ENCODE results near the gene UNC5B.
"Not testable (repeated sequence)": the region's sequence is repeated elsewhere in the genome, so short reads cannot be mapped to it uniquely, and the experiment has no call there.

The UNC5B gene

DNA sequence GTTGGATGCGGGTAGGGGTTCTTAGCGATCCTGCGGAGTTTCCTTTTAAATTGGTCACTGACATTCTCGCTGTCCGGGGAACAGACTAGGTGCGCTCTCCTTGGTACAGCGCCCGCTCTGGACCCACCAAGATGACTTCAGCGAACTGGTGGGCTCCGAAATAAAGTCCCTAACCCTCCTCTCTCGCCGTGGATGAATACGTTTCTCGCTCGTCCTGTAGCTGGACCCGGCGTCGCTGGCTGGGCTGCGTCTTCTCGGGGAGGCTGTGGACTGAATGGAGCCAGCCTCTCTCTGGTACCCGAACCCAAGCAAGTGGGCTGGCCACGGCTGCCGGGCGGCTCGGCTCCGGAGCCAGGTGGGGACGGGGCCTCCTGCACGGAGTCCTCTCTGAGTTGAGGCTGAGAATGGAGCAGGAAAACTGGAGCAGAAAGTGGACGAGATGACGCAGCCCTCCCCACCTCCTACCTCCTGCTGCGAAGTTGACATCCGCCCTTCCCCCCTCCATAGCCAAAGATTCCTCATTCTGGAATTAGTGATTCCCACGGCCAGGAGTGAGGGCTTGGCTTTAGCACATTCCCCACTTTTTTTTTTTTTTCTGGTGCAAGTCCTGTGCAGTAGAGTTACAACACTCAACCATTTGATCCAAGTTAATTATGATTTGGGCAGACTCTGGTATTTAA is 1.5 kb downstream of the UNC5B start:
- H3K4me1 Mint-ChIP-seq: peaks cover 9% of the 10 kb centered on the region
- H3K27ac Mint-ChIP-seq: no peak overlapping the region
- no peak overlapping the region for H3K4me3 Mint-ChIP-seq
- no peaks in the 10 kb centered on the region for H3K9me3 Mint-ChIP-seq
- no peaks in the 10 kb centered on the region for H3K36me3 Mint-ChIP-seq
- DNase-seq (ENCODE audit: low spot score in 2 of 2) (no peak), ATAC-seq (ENCODE audit: low read depth) (no peak)
- peaks cover 28% of the 10 kb centered on the region for H3K27me3 Mint-ChIP-seq

DNA sequence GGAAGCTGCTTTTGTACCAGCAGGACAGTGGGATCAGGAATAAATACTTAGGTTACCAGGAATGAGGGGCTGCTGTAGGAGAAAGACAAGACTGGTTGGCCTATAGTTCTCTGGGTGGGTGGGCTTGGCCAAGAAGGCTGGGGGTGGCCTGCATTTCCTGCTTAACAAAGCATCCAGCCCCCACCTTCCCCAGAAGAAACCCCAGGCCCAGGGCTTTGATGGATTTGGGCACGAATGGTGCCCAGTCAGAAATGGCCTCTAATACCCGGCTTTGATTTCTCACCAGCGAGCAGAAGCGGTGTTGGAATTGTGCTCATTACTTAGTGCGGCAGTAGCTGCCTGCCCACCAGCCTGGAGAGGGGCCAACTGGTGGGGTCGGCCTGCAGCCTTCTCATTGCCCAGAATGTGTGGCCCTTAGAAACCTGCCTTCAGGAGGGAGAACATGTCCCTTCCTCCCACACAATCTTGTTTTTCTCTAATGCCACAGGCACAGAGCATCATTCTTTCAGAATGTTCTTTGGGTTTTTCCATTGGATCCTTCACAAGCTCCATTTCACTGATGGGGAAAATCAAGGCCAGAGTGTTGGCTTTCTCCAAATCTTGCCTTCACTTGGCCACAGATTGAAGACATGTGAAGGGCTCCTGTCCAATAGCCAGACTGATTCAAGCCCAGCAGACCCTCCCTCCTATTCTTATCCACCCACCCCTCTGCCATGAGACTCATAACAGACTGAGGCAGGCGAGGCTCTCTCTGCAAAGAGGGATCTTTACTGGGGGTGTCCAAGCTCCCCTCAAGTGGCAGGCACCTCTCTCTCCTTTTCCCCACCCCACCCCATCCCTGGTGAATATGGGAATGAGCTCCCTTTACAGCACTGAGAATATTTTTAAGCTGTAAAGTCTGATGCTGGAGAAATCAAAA is 2.5 kb downstream of the UNC5B start:
- no peak for DNase-seq (ENCODE audit: low spot score in 2 of 2)
- H3K4me1 Mint-ChIP-seq: peaks cover 9% of the 10 kb centered on the region
- H3K27ac Mint-ChIP-seq: no peak overlapping the region
- H3K36me3 Mint-ChIP-seq: no peaks in the 10 kb centered on the region
- no peak overlapping the region for H3K4me3 Mint-ChIP-seq
- H3K9me3 Mint-ChIP-seq: no peaks in the 10 kb centered on the region
- ATAC-seq (ENCODE audit: low read depth): no peak
- peaks cover 32% of the 10 kb centered on the region for H3K27me3 Mint-ChIP-seq

DNA sequence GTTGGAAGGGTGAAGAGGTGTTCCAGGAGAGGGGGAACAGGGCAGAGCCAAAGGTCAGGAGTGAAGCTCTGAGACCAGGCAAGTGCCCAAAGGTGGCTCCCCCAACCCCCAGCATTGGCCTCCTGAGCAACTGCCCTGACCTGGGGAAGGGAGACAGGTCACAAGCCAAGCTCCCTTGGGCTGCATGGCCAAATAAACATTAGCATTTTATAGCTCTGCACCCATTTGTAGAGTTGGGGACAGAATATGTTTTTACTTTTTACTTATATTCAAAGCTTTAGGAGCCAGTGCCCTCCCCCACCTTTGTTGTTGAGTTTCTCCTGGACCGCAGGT is 4.0 kb downstream of the UNC5B start:
- Mint-ChIP-seq H3K36me3 (no peaks in the 10 kb centered on the region), H3K27ac (no peak overlapping the region), H3K27me3 (peaks cover 27% of the 10 kb centered on the region), H3K9me3 (no peaks in the 10 kb centered on the region), H3K4me3 (peak overlapping the region; percentile 24), H3K4me1 (peaks cover 9% of the 10 kb centered on the region)
- no peak for ATAC-seq (ENCODE audit: low read depth)
- DNase-seq (ENCODE audit: low spot score in 2 of 2): no peak

DNA sequence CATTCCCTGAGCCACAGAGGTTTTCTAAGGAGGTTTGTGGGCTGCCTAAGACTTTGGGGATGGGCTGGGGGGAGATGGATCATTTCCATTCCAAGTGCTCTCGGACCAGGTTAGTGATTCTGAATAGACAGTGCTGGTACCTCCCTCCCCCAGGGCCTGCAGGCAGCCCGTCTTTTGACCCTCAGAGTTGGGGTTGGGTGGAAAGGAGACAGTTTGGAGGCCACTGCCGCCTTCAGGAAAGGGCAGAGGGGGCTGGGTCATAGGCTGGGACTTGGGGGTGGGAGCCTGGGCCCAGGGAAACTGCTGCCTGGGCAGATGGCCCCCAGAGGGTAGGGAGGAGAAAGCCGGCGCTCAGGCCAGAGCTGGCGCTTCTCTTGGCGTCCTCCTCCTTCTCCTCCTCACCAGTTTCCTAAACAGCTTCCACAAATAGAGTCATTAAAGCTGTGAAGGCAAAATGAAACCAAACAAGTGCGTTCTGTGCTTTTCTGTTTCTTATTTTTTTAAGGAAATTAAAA is 4.4 kb downstream of the UNC5B start:
- Mint-ChIP-seq H3K4me3 (peak overlapping the region; percentile 24), H3K27me3 (peaks cover 26% of the 10 kb centered on the region), H3K9me3 (no peaks in the 10 kb centered on the region), H3K27ac (no peak overlapping the region), H3K4me1 (peaks cover 9% of the 10 kb centered on the region), H3K36me3 (no peaks in the 10 kb centered on the region)
- DNase-seq (ENCODE audit: low spot score in 2 of 2) (no peak), ATAC-seq (ENCODE audit: low read depth) (no peak)

DNA sequence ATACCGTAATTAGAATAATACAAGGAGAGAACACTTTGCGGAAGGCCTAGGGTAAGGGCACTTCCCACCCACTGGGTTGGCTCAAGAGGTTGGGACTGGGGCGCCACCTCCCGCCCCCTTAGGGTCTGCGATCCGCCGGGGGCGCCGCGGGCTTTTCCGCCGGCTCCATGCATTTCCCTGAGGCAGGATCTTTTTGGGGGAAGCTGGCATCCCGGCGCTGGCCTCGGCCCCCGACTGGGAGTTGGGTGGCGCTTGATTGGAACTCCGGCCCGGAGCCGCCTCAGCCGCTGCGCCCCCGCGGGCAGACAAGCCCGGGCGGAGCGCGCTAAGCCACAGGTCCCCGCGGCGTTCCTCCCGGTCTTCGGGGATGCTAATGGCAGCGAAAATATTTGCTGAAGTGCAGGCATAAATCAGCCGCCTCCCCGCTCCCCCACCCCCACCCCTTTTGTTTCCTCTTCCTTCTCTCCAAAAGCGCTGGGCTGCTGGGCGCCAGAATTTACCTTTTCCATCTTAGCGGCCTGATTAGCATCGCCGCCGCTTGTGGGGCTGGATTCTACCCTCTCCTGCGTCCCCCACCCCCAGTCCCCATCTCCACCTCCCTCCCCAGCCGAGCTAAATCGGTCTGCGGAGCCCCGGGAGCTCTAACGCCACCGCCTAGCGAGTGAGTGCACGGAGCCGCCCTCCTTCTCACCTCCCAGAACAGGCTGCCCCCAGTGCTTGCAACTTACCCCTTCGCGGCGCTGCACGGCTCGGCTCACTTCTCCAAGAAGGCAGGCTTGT is 5.1 kb downstream of the UNC5B start:
- H3K4me3 Mint-ChIP-seq: peak overlapping the region; percentile 56
- peaks cover 28% of the 10 kb centered on the region for H3K27me3 Mint-ChIP-seq
- H3K27ac Mint-ChIP-seq: no peak overlapping the region
- H3K9me3 Mint-ChIP-seq: no peaks in the 10 kb centered on the region
- peaks cover 9% of the 10 kb centered on the region for H3K4me1 Mint-ChIP-seq
- H3K36me3 Mint-ChIP-seq: no peaks in the 10 kb centered on the region
- DNase-seq (ENCODE audit: low spot score in 2 of 2) (no peak), ATAC-seq (ENCODE audit: low read depth) (no peak)

DNA sequence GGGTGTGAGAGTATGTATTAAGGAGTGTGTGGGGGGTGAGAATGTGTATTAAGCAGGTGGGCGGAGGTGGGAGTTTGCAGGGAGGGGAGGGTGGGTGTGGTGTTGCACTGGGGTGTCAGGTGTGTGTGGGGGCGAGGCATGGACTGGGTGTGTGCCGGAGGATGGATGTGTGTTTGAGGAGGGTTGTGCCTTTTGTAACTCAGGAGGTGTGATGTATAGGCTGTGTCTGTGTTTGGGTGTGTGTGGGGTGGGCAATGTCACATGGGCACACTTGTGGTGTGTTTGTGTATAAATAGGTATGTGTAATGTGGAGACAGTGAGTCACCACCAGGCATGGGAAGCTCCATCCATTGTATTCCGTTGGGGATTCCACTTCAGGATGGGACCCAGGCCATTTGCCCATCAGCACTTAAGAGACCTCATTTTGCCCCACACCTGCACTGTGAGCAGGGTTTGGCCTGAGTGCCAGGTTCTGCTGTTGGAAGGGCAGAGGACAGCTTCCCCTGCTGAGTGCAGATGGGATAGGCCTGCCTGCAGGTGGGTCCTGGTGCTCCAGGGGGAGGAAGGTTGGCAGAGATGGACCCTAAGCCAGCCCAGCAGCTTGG is 5.8 kb downstream of the UNC5B start:
- no peak for DNase-seq (ENCODE audit: low spot score in 2 of 2)
- Mint-ChIP-seq H3K4me1 (peaks cover 8% of the 10 kb centered on the region), H3K27me3 (peaks cover 31% of the 10 kb centered on the region), H3K27ac (no peak overlapping the region), H3K4me3 (peak overlapping the region; percentile 56), H3K9me3 (no peaks in the 10 kb centered on the region), H3K36me3 (no peaks in the 10 kb centered on the region)
- no peak for ATAC-seq (ENCODE audit: low read depth)

DNA sequence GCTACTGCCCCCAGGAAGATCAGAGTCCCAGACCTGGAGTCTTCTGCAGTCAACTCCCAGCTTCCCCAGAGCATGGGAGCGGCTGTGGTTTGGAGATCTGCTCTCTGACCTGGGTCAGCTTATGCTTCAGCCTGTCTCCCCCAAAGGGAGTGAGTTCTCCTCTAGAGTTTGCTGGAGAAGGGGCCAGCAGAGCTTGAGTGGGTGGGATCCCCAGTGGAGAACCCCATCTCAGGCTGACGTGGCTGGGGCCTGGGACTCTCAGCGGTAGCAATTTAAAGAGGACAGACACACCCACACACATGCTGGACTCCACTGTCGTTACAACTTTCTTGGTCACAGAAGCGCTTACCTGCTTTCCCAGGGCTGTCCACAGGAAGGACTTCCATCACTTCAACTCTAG is 6.3 kb downstream of the UNC5B start:
- no peaks in the 10 kb centered on the region for H3K9me3 Mint-ChIP-seq
- no peaks in the 10 kb centered on the region for H3K36me3 Mint-ChIP-seq
- H3K4me1 Mint-ChIP-seq: peaks cover 6% of the 10 kb centered on the region
- peaks cover 30% of the 10 kb centered on the region for H3K27me3 Mint-ChIP-seq
- no peak overlapping the region for H3K27ac Mint-ChIP-seq
- ATAC-seq (ENCODE audit: low read depth): no peak
- DNase-seq (ENCODE audit: low spot score in 2 of 2): no peak
- H3K4me3 Mint-ChIP-seq: no peak overlapping the region

DNA sequence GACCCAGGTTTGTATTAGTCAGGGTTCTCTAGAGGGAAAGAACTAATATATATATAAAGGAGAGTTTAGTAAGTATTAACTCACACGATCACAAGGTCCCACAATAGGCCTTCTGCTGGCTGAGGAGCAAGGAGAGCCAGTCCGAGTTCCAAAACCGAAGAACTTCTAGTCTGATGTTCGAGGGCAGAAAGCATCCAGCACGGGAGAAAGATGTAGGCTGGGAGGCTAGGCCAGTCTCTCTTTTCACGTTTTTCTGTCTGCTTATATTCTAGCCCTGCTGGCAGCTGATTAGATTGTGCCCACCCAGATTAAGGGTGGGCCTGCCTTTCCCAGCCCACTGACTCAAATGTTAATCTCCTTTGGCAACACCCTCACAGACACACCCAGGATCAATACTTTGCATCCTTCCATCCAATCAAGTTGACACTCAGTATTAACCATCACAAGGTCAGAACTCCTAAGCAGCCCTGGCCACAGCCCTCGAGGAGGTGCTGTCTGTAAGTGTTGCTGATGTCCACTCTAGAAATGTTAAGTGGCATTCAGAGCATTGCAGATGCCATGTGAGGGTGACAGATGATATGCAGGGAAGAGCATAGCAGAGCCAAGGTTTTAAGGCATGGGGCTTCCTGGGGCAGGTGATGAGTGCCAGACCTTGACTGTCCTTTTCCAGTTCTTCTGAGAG is 7.0 kb downstream of the UNC5B start:
- peaks cover 28% of the 10 kb centered on the region for H3K27me3 Mint-ChIP-seq
- DNase-seq (ENCODE audit: low spot score in 2 of 2); H3K27ac Mint-ChIP-seq; ATAC-seq (ENCODE audit: low read depth); H3K9me3 Mint-ChIP-seq; H3K4me1 Mint-ChIP-seq; H3K36me3 Mint-ChIP-seq; H3K4me3 Mint-ChIP-seq: not testable (repeated sequence)

DNA sequence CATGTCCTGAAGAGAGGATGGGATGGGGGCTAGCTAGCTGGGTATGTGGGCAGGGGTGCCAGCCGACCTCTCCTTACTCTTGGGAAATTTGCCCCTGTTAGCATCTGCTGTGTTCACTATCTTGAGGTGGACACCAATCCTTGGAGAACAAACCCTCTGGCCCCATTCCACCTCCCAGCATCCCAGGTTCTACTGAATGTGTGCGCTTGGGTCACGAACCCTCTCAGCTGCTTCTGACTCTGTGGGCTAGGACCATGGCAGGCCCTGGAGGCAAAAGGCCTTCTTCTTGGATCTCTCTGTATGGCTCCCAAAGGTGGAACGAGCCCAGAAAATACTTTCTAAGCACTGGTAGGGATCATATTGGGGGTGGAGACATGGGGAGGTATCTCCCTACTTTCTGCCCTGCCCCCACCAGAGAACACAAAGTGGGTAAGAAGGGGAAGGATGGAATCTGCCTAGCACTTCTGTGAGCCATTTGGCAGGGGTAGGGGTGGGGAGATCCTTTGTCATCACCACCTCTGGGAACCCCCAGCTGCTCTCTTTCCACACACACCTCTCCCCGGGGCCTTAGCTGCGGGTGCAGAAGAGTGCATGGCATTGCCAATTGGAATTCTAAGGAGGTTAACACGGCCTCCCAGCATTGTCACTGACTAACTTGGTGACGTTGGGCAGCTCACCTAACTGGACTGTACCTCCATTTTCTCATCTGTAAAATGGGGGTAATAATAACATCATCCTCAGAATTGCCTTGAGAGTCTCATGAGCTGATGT is 7.7 kb downstream of the UNC5B start:
- DNase-seq (ENCODE audit: low spot score in 2 of 2): no peak
- peaks cover 27% of the 10 kb centered on the region for H3K27me3 Mint-ChIP-seq
- H3K4me1 Mint-ChIP-seq: peaks cover 6% of the 10 kb centered on the region
- H3K4me3 Mint-ChIP-seq: no peak overlapping the region
- no peaks in the 10 kb centered on the region for H3K36me3 Mint-ChIP-seq
- H3K27ac Mint-ChIP-seq: no peak overlapping the region
- no peak for ATAC-seq (ENCODE audit: low read depth)
- no peaks in the 10 kb centered on the region for H3K9me3 Mint-ChIP-seq

DNA sequence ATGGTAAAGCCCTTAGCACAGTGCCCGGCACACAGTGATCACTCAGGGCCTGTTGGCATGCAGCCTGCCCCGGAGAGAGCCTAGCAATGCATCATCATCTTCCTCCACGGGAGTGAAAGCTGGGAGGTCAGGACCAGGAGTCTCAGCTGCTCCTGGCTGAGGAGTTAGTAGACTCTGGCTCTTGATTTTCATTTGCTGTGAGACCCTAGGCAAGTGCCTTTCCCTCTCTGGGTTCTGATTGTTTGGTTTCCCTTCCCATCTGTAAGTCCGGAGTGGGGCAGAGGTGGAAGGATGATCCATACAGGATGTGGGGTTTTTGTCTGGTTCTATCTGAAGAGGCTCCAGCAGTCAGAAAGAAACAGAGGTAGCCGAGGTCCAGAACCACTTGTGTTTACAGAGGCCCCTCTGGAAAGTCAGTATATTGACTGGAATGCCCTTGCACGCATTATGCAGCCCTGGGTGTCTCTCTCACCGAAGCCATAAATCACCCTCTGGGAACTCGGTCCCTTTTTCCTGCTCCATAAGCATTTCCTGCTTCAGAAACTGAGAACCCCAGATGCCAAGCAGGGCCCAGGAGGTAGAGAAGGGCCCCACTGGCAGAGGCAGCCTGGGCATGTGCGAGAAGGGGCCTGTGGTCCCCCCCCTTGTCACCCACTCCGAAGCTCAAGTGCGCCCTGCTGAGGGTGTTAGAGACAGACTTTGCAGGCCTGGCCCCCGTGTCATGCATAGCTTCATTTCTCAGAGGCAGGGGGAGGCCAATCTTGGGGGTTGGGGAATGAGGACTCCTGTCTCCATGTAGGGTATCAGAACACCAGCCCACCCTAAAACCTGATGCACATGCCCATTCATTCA is 8.5 kb downstream of the UNC5B start:
- DNase-seq (ENCODE audit: low spot score in 2 of 2) (no peak), ATAC-seq (ENCODE audit: low read depth) (no peak)
- Mint-ChIP-seq H3K27ac (no peak overlapping the region), H3K4me3 (no peak overlapping the region), H3K36me3 (no peaks in the 10 kb centered on the region), H3K4me1 (peaks cover 6% of the 10 kb centered on the region), H3K27me3 (peaks cover 28% of the 10 kb centered on the region), H3K9me3 (no peaks in the 10 kb centered on the region)

DNA sequence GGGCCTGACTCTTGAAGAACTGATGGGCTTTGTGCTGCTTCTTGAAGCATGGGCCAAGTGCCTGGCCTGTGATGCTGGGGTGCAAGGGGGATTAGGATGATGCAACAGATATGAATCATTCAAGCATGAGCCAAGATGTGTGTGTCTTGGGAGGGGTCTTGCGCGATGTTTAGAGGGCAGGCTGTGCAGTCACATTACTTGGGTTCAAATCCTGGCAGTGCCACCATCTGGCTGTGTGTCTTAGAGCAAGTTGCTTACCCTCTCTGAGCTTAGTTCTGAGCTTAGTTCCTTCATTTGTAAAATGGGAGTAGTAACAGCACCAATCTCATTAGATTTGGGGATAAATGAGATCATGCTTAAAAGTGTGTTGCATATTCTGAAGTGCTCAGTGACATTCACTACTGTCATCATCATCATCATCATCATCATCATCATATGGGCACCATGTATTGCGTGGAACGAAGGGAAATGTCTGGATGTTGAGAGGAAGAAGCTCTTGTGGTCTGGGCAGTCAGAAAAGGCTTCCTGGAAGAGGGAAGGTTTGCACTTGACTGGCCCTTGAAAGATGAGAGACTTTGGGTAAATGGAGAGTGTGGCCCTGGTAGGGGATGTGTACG is 9.3 kb downstream of the UNC5B start:
- Mint-ChIP-seq H3K4me1 (peaks cover 6% of the 10 kb centered on the region), H3K36me3 (no peaks in the 10 kb centered on the region), H3K27me3 (peaks cover 31% of the 10 kb centered on the region), H3K9me3 (no peaks in the 10 kb centered on the region), H3K4me3 (no peak overlapping the region), H3K27ac (no peak overlapping the region)
- ATAC-seq (ENCODE audit: low read depth): no peak
- no peak for DNase-seq (ENCODE audit: low spot score in 2 of 2)
